Skeletal muscle satellite cell (primary cell): Measurements from ENCODE around the gene CAVIN1. TPM values are rescaled to one million over a fixed set of nuclear protein-coding genes. Genes with fewer than 3 reads are reported as not detected.
"Not testable (repeated sequence)": the region's sequence is repeated elsewhere in the genome, so short reads cannot be mapped to it uniquely, and the experiment has no call there.

Experiments used
- H3K27me3 ChIP-seq: 2 replicates; pipeline ENCODE4 v1.7.0; 2013; ENCODE audit warnings: low read length; ENCODE audit not compliant: control insufficient read depth, insufficient read depth
- H3K36me3 ChIP-seq: 2 replicates; pipeline ENCODE4 v1.7.0; 2013; ENCODE audit warnings: mild to moderate bottlenecking, control low read depth, low read length; ENCODE audit not compliant: insufficient read depth
- H3K4me1 ChIP-seq: 2 replicates; pipeline ENCODE4 v1.7.0; 2013; ENCODE audit warnings: low read length; ENCODE audit not compliant: control insufficient read depth, insufficient read depth
- H3K4me2 ChIP-seq: 2 replicates; pipeline ENCODE4 v1.7.0; 2013; ENCODE audit warnings: mild to moderate bottlenecking, low read length
- H3K4me3 ChIP-seq: 2 replicates; pipeline ENCODE4 v1.7.0; 2013; ENCODE audit warnings: low read length
- H3K9ac ChIP-seq: 2 replicates; pipeline ENCODE4 v1.7.0; 2013; ENCODE audit warnings: mild to moderate bottlenecking, low read depth, low read length, moderate library complexity
- H3K9me3 ChIP-seq: replicated peaks from 2 replicates; pipeline ENCODE4 v1.7.0; 2013; ENCODE audit warnings: mild to moderate bottlenecking, control low read depth, low read length
- total RNA-seq: library from RNA; depleted of rRNA; stranded (reverse); fragments of >200 nt; gene quantifications from 2 replicates; pipeline ENCODE4 v1.2.3, GENCODE V29; 2012; rRNA removed

Gene CAVIN1
- 663 and 678 TPM in 2 replicates for total RNA-seq

DNA sequence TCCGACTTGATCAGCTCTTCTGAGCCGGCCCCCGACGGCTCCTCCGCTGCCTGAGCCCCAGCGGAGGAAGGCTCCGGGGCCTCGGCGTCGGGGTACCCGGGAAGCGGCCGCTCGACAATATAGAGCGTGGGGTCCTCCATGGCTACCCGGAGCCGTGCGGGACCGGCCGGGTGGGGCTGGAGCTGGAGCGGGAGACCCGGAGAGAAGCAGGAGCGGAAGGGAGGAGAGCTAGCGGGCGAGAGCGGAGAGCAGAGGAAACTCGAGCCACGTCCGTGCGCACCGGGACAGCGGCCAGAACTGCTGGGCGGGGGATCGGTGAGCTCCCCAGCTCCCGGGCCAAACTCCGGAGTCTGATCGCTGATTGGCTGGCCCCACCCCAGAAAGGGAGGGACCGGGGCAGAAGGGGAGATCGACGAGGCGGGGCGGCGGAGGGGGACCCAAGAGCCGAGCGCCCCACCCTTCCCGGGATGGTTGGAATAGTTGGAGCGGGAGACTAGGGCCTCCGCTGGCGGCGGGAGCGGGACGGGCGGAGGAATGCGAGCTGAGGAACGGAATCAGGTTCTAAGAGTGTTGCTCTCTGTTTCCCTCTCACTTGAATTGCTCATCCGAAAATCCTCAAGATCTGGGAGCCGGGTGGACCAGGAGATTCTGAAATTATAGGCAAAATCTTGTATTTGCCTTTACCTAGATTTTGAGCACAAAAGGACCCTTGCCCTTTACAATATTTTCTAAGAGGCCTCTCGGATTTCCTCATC is at the start of gene CAVIN1:
CAVIN1 (minus strand) TSS at position 299 of the 755 bp plus-strand sequence; CDS start at position 140, 159 bp downstream.
- peaks cover 8% of the 10 kb centered on the region for H3K36me3 ChIP-seq
- peak within 1 kb of the TSS; percentile 100 for H3K4me3 ChIP-seq
- H3K27me3 ChIP-seq = no peaks in the 10 kb centered on the region
- H3K9ac ChIP-seq = peak within 1 kb of the TSS; percentile 98
- H3K4me1 ChIP-seq = peaks cover 32% of the 10 kb centered on the region
- H3K4me2 ChIP-seq = peak within 1 kb of the TSS; percentile 83
- no peaks in the 10 kb centered on the region for H3K9me3 ChIP-seq

DNA sequence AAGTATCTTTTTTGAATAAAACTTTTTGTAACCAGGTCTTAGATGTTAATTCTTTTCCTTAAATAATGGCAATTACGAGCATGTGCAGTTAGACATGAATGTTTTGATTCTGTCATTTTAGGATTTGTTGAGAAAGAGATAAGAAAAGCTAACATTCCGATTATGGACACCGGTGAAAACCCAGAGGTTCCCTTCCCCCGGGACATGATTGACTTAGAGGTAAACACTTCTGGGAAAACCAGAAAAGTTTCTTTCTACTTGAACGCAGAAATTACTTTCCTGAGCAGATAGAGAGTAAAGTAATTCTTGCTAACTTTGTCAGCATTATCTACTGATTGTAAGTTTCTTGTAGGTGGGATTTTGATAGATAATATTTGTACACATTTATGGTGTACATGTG is 44.8 kb upstream of the CAVIN1 start:
- H3K9ac ChIP-seq = no peak overlapping the region
- H3K4me3 ChIP-seq = no peak overlapping the region
- peaks cover 6% of the 10 kb centered on the region for H3K4me1 ChIP-seq
- H3K36me3 ChIP-seq = peaks cover 55% of the 10 kb centered on the region
- no peak overlapping the region for H3K4me2 ChIP-seq
- no peaks in the 10 kb centered on the region for H3K9me3 ChIP-seq
- no peaks in the 10 kb centered on the region for H3K27me3 ChIP-seq

GRCh38 chr17:42463976-42464400 is 40.9 kb upstream of the CAVIN1 start:
- peaks cover 18% of the 10 kb centered on the region for H3K4me1 ChIP-seq
- no peaks in the 10 kb centered on the region for H3K9me3 ChIP-seq
- H3K36me3 ChIP-seq = peaks cover 43% of the 10 kb centered on the region
- H3K9ac ChIP-seq = no peak overlapping the region
- no peak overlapping the region for H3K4me3 ChIP-seq
- H3K27me3 ChIP-seq = no peaks in the 10 kb centered on the region
- H3K4me2 ChIP-seq = no peak overlapping the region

DNA sequence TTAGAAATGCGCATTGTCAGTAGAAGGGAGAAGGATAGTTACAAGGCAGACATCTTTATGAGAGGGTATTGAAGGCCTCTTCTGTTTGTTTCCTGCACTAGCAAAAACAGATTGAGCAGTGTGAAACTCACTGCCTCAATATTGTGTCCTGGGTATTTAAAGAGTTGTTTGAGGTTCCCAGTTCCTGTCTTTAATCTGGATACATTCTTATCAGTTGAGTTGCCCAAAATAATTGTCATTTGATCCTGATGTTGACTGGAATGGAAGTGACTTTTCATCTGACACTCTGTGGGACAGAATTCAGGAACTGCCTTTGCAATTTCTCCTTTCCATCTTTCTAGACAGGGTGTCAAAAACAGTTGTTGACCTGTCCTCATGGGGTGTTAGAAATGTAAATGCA is 37.3 kb upstream of the CAVIN1 start:
- H3K36me3 ChIP-seq = peaks cover 17% of the 10 kb centered on the region
- H3K27me3 ChIP-seq = no peaks in the 10 kb centered on the region
- no peaks in the 10 kb centered on the region for H3K9me3 ChIP-seq
- H3K4me1 ChIP-seq = peaks cover 35% of the 10 kb centered on the region
- peak overlapping the region; percentile 84 for H3K4me3 ChIP-seq
- H3K4me2 ChIP-seq = peak overlapping the region; percentile 84
- peak overlapping the region; percentile 86 for H3K9ac ChIP-seq

DNA sequence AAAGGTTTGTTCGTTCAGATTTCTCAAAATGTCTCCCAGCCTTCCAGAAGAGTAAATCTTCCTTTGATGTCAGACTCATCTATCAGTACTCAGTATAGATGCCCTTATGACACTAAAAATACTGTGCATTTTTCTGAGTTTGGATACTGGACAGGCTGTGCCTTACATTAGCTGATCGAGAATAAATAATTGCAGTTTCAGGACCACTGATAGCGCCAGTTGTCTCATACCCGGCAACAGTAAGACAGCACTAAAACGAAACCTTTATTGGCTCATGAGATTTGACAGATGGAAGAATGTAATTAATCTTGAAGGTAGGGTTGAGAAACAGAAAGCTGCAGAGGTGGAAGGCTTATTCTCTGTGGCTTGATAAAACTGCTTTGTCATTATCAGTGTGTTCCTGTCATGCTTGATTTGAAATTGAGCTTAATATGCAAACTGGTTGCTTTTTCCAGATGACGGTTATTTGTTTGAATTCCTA is 36.8 kb upstream of the CAVIN1 start:
- Histone ChIP-seq H3K36me3 (peaks cover 17% of the 10 kb centered on the region), H3K9ac (peak overlapping the region; percentile 86)

DNA sequence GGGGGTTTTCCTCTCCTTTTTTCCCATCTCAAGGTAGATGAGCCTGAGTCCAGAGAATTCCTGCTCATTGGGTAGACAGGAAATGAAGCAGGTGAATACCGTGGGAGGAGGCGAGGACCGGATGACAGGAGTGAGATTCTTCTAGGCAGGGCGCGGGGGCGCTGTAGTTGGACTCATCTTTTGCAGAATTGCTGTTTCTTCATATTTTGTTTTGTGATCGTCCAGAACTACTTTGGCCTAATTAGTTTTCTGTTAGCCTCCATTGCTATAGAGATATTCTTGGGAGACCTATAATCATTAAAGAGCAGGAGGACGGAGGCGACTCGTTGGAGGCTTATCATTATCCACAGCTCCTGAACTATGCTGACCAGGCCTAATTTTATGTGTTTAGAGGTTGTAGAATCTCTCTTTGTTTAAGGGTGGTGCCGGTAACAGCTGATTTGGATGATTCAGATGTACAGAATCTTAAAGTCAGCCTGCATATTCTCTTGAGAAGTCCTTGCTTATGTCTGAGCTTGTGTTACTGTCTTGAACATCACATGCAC is 36.3 kb upstream of the CAVIN1 start:
- Histone ChIP-seq H3K9ac (peak overlapping the region; percentile 86), H3K4me3 (peak overlapping the region; percentile 84), H3K4me2 (peak overlapping the region; percentile 84), H3K9me3 (no peaks in the 10 kb centered on the region), H3K27me3 (no peaks in the 10 kb centered on the region), H3K4me1 (peaks cover 35% of the 10 kb centered on the region), H3K36me3 (peaks cover 17% of the 10 kb centered on the region)

More for the DNA sequence above, 36.8 kb upstream of the CAVIN1 start:
- Histone ChIP-seq H3K4me3 (peak overlapping the region; percentile 84), H3K9me3 (no peaks in the 10 kb centered on the region), H3K4me2 (peak overlapping the region; percentile 84), H3K4me1 (peaks cover 35% of the 10 kb centered on the region), H3K27me3 (no peaks in the 10 kb centered on the region)

GRCh38 chr17:42458497-42459255 is 35.6 kb upstream of the CAVIN1 start, which contains the start of gene ATP6V0A1:
Gene ATP6V0A1 (plus strand): TSS chr17:42458878. CDS start chr17:42460895, 2,017 bp downstream.
- H3K4me1 ChIP-seq = peaks cover 32% of the 10 kb centered on the region
- peaks cover 11% of the 10 kb centered on the region for H3K36me3 ChIP-seq
- peak within 1 kb of the TSS; percentile 84 for H3K4me2 ChIP-seq
- peak within 1 kb of the TSS; percentile 86 for H3K9ac ChIP-seq
- peak within 1 kb of the TSS; percentile 84 for H3K4me3 ChIP-seq
- H3K9me3 ChIP-seq = no peaks in the 10 kb centered on the region
- H3K27me3 ChIP-seq = no peaks in the 10 kb centered on the region

DNA sequence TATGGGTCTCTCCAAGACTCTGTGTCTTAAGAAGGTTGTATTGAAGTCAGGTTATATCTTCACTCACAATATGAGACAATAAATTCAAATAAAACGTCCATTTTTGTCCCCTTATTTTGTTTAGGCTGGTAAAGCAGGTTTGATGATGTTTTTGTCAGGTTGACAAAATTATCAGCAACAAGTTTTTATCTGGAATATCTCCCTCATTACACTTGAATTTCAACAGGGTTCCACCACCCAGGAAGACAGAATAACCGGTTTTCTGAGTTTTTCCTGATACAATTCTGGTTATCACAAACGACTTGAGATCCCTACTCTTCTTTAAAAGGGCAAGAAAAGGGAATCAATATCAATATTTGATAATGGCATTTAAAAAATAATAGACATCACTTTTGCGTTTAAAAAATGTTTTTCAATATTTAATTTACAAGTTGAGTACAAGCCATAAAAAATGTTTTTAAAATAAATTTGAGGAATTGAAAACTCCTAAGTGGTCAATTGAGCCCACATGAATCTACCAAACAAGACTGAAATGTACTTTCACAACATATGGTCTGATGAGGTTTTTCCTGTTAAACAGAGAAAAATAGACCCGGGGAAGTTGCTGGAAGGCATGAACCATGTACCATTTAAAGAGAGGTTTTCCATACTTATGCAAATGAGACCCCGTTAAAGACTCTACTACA is 34.2 kb upstream of the CAVIN1 start:
- Histone ChIP-seq H3K4me2 (peak overlapping the region; percentile 68), H3K4me3 (no peak overlapping the region), H3K9ac (peak overlapping the region; percentile 35), H3K27me3 (no peaks in the 10 kb centered on the region), H3K36me3 (peaks cover 7% of the 10 kb centered on the region), H3K4me1 (peaks cover 32% of the 10 kb centered on the region), H3K9me3 (no peaks in the 10 kb centered on the region)

DNA sequence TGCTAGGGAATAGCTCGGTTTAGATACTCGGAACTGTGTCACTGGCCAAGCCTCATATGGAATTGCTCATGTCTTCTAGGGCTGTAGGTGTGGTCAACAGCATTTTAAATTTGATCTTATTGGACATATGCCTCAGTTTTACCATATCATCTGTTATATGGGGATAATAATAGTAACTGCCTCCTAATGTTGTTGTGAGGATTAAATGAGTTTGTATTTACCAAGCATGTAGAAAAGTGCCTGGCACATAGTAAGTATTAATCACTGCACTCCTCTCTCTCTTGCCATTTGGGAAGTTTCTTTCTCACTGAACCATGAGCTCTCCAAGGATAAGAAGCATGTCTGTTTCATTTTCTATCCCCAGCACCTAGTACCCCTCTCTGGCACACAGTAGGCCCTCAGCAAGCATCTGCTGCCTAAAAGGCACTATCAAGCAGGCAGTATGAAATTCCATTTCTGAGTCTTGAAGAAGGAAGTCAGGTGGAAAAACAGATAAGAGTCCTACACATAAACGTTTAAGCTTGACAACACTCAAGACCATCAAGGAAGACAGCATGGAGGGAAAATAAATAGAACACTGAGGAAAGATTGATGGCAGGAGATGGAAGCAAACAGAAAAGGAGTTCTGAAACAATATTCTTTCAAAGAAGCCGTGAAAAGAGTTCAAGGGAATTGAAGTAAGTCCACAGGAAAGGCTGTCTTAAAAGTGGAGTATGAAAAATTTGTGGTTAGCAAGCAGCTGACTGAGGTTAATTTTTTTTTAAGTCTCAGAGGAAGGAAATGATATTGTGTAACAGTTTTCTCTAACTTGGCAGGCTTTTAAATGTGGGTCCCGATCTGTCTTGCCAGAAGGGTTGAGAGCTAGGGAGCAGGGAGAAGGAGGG is 33.4 kb upstream of the CAVIN1 start:
- no peaks in the 10 kb centered on the region for H3K27me3 ChIP-seq
- H3K4me3 ChIP-seq = peak overlapping the region; percentile 32
- H3K4me2 ChIP-seq = peak overlapping the region; percentile 68
- H3K9me3 ChIP-seq = no peaks in the 10 kb centered on the region
- H3K4me1 ChIP-seq = peaks cover 32% of the 10 kb centered on the region
- peak overlapping the region; percentile 37 for H3K9ac ChIP-seq
- H3K36me3 ChIP-seq = peaks cover 4% of the 10 kb centered on the region

DNA sequence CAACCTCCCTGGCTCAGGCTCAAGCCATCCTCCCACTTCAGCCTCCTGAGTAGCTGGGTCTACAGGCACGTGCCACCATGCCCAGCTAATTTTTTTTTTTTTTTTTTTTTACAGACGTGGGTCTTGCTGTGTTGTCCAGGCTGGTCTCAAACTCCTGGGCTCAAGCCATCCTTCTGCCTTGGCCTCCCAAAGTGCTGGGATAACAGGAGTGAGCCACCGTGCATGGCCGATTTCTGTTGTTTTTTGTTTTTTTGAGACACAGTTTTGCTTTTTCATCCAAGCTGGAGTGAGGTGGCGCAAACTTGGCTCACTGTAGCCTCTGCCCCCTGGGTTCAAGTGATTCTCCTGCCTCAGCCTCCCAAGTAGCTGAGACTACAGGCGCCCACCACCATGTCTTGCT is 31.9 kb upstream of the CAVIN1 start:
- H3K9me3 ChIP-seq, H3K36me3 ChIP-seq, H3K4me2 ChIP-seq, H3K4me3 ChIP-seq, H3K9ac ChIP-seq, H3K27me3 ChIP-seq: not testable (repeated sequence)
- peaks cover 20% of the 10 kb centered on the region for H3K4me1 ChIP-seq
